ENCODE data around the gene GABBR1.

DNA sequence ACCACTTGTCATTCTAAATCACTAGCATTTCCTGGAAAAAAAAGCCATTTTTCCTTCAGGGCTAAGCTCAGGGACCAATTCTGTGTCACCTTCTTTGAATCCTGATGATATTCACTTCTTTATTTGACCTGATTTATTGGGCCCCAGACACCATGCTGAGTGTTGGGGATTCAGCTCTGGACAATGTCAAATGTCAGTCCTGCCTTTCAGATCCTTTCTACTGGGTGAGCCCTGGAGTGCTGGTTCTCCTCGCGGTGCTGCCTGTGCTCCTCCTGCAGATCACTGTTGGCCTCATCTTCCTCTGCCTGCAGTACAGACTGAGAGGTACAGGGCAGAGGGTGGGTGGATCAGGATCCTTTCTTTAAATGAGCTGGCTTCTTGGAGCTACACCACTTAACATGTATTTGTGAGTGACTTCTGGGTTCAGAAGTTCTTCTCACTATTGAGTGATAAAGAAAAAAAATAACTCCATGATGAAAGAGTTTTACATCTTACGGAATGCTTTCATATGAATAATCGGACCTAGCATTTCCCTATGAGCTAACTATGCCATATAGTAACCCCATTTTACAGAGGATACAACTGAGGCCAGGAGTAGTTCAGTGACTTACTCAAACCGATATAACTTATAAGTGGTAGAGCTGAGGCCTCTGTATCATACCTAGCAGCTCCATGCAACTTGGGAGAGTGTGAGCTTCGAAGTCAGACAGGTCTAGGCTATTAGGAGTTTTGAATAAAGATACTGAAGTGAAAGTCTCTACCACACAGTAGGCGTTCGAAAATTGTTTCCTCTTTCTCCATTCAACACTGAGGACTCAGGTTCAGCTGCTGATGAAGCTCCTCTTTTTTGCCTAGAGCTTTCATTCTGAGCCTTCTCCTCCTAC, 33.2 kb upstream of the GABBR1 start:
- TF ChIP-seq, protein P1, sequence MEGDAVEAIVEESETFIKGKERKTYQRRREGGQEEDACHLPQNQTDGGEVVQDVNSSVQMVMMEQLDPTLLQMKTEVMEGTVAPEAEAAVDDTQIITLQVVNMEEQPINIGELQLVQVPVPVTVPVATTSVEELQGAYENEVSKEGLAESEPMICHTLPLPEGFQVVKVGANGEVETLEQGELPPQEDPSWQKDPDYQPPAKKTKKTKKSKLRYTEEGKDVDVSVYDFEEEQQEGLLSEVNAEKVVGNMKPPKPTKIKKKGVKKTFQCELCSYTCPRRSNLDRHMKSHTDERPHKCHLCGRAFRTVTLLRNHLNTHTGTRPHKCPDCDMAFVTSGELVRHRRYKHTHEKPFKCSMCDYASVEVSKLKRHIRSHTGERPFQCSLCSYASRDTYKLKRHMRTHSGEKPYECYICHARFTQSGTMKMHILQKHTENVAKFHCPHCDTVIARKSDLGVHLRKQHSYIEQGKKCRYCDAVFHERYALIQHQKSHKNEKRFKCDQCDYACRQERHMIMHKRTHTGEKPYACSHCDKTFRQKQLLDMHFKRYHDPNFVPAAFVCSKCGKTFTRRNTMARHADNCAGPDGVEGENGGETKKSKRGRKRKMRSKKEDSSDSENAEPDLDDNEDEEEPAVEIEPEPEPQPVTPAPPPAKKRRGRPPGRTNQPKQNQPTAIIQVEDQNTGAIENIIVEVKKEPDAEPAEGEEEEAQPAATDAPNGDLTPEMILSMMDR (IDR thresholded peaks at IDR 0.05), result no peak
- no peak for TF ChIP-seq POLR2A (IDR thresholded peaks at IDR 0.05)
- no peak for TF ChIP-seq POLR2AphosphoS5 (IDR thresholded peaks at IDR 0.05)
